Activated CD8-positive, alpha-beta memory T cell treated with anti-CD3 and anti-CD28 coated beads for 1 hour (primary cell): ENCODE measurements around the gene DCC.

Source experiments
- DNase-seq, 2 donors: peaks; one replicate each; pipeline ENCODE4 v3.0.0-alpha.2; 2020; ENCODE audit warnings: low read depth in 1 of 2; ENCODE audit errors: extremely low read depth in 1 of 2

Gene DCC

GRCh38 chr18:52999633-53000032 lies 659.6 kb downstream of the DCC start:
- no peak for DNase-seq

- DNase-seq: no peak
Observed at GRCh38 chr18:53004798-53005197, 664.8 kb downstream of the DCC start.

- DNase-seq: no peak
Observed at GRCh38 chr18:53018791-53019190, 678.8 kb downstream of the DCC start.

GRCh38 chr18:53025247-53025646 lies 685.2 kb downstream of the DCC start:
- DNase-seq: no peak

GRCh38 chr18:53028565-53028964 lies 688.6 kb downstream of the DCC start:
- DNase-seq: no peak

- no peak for DNase-seq
Observed at GRCh38 chr18:53033128-53033527, 693.1 kb downstream of the DCC start.

GRCh38 chr18:53038608-53039007 lies 698.6 kb downstream of the DCC start:
- DNase-seq: no peak

GRCh38 chr18:53040286-53040685 lies 700.3 kb downstream of the DCC start:
- DNase-seq: no peak

GRCh38 chr18:53056064-53056463 lies 716.1 kb downstream of the DCC start:
- no peak for DNase-seq

GRCh38 chr18:53070788-53071187 lies 730.8 kb downstream of the DCC start:
- no peak for DNase-seq

- no peak for DNase-seq
Observed at GRCh38 chr18:53080687-53081086, 740.7 kb downstream of the DCC start.

- no peak for DNase-seq
Observed at GRCh38 chr18:53093636-53094035, 753.6 kb downstream of the DCC start.

- no peak for DNase-seq
Observed at GRCh38 chr18:53101536-53102105, 761.6 kb downstream of the DCC start.

- DNase-seq: no peak
Observed at GRCh38 chr18:53114441-53114840, 774.4 kb downstream of the DCC start.

GRCh38 chr18:53115876-53116585 lies 776.0 kb downstream of the DCC start:
- no peak for DNase-seq

- no peak for DNase-seq
Observed at GRCh38 chr18:53117851-53118250, 777.9 kb downstream of the DCC start.

- no peak for DNase-seq
Observed at GRCh38 chr18:53126210-53126609, 786.2 kb downstream of the DCC start.

- DNase-seq: no peak
Observed at GRCh38 chr18:53131001-53131400, 791.0 kb downstream of the DCC start.

- DNase-seq: no peak
Observed at GRCh38 chr18:53134711-53135110, 794.7 kb downstream of the DCC start.

- no peak for DNase-seq
Observed at GRCh38 chr18:53135654-53136053, 795.7 kb downstream of the DCC start.

- DNase-seq: no peak
Observed at GRCh38 chr18:53139746-53140500, 799.9 kb downstream of the DCC start.

- no peak for DNase-seq
Observed at GRCh38 chr18:53142005-53142404, 802.0 kb downstream of the DCC start.
